Measurements from ENCODE around the gene TNIP1.

DNA sequence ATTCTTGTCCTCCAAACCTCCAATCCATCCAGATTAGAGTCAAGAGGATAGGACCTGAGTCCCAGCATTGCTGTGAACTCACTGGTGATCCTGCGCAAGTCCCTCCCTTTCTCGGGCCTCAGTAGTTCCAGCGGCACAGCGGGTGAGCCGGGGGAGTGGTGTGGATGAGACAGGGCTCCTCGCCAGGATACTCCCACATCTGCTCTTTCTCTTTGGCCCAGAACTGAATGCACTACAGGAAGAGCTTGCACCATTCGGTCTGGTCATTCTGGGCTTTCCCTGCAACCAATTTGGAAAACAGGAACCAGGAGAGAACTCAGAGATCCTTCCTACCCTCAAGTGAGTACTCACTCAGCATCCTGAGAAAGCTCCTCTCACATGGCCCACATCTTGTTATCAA lies 54.2 kb downstream of the TNIP1 start:
- TF ChIP-seq, protein P1, sequence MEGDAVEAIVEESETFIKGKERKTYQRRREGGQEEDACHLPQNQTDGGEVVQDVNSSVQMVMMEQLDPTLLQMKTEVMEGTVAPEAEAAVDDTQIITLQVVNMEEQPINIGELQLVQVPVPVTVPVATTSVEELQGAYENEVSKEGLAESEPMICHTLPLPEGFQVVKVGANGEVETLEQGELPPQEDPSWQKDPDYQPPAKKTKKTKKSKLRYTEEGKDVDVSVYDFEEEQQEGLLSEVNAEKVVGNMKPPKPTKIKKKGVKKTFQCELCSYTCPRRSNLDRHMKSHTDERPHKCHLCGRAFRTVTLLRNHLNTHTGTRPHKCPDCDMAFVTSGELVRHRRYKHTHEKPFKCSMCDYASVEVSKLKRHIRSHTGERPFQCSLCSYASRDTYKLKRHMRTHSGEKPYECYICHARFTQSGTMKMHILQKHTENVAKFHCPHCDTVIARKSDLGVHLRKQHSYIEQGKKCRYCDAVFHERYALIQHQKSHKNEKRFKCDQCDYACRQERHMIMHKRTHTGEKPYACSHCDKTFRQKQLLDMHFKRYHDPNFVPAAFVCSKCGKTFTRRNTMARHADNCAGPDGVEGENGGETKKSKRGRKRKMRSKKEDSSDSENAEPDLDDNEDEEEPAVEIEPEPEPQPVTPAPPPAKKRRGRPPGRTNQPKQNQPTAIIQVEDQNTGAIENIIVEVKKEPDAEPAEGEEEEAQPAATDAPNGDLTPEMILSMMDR (IDR thresholded peaks at IDR 0.05) = no peak
- TF ChIP-seq POLR2A (IDR thresholded peaks at IDR 0.05) = no peak
